Islet of Langerhans (tissue), 1 donor: ENCODE results near the gene ANKDD1A.

ENCODE experiments used
- FAIRE-seq: peaks from one replicate; lab custom pipeline; 2011; peaks lifted over from hg19 to GRCh38; lab: Jason Lieb, UNC

ANKDD1A gene

DNA sequence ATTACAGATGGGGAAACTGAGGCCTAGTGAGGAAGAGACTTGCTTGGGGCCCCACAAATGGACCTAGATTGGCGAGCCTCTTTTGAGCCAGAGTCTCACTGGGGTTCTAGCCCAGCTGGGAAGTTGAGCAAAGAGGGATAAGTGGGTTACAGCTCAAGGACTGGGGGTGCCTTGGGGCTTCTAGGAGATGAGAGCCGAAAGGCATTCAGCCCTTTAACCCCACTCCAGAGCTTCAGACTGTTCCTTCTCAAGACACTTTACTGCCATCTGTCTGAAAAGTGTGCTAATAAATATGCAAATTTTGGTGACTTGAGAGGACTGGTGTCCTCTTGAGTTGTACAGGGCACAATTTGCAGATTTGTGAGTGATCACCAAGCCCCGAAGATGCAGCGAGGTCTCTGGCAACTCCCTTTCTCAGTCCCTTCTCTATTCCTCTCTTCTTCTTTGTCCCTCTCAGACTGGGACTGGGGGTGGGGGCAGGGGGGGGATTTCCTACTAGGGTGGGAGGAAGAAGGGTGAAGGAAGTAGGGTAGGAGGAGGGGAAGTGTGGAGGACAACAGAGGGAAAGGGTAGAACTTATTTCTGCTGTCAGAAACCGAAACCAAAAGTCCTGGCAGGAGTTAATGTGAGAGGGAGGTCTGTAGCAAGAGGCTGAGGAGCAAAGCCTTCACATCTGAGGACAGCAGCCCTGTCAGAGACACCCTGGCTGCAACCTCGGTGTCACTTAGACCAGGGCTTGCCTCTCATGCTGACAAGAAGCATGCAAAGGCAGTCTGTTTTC lies 16.2 kb upstream of the ANKDD1A start:
- FAIRE-seq, result no peak

- FAIRE-seq, result no peak
Observed at GRCh38 chr15:64896371-64897069, 15.2 kb upstream of the ANKDD1A start.

GRCh38 chr15:64897345-64897985 lies 14.2 kb upstream of the ANKDD1A start:
- no peak for FAIRE-seq

GRCh38 chr15:64898406-64898805 lies 13.3 kb upstream of the ANKDD1A start:
- FAIRE-seq, result no peak

DNA sequence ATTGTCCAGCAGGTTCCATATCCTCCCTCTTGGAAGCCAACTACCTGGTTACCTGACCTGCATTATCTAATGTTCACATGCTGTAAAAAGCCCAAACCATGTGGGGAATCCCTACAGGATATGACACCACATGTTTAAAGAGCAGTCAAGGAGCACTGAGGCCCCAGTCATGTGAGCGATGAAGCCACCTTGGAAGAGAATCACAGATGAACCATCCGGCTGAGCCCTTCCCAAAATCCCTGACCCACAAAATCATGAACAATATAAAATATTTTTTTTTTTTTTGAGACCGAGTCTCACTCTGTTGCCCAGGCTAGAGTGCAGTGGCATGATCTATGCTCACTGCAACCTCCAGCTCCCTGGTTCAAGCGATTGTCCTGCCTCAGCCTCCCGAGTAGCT lies 10.6 kb upstream of the ANKDD1A start:
- no peak for FAIRE-seq

DNA sequence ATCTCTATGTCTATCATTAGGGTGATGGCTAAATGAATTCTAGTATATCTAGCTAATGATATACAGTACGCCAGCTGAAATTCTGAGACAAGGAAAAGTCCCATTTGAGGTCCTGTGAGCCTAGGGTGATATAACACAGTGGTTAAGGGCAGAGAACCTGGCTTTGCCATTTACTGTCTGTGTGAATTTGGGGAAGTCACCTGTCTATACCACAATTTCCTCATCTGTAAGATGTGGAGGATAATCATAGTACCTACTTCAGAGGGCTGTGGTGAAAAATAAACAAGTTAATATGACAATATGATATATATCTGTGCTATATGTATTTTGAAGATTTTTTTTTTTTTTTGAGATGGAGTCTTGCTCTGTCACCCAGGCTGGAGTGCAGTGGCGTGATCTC lies 9.8 kb upstream of the ANKDD1A start:
- FAIRE-seq, result no peak

- no peak for FAIRE-seq
Observed at GRCh38 chr15:64902863-64903262, 8.8 kb upstream of the ANKDD1A start.

DNA sequence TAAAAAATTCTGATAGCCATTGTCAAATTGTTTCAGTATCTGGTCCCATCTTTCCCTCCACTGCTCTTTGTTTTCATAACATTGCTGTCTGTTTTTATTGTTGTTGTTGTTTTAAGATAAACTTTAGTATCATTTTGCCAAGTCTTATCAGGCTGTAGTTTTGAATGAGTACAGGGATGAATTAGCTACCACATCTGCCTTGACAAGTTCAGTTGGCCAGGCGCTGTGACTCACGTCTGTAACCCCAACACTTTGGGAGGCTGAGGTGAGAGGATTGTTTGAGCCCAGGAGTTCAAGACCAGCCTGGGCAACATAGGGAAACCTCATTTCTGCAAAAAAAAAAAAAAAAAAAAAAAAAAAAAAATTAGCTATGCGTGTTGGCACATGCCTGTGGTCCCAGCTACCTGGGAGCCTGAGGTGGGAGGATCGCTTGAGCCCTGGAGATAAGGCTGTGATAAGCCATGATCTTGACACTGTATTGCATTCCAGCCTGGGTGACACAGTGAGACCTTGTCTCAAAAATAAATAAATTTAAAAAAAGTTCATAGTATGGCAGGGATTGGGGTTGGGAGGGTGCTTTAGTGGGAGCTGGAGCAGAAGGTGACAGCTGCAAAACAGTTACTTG lies 8.3 kb upstream of the ANKDD1A start:
- no peak for FAIRE-seq

GRCh38 chr15:64904189-64904588 lies 7.5 kb upstream of the ANKDD1A start:
- FAIRE-seq, result no peak

GRCh38 chr15:64905119-64905831 lies 6.4 kb upstream of the ANKDD1A start:
- FAIRE-seq, result no peak

- no peak for FAIRE-seq
Observed at GRCh38 chr15:64905941-64906340, 5.8 kb upstream of the ANKDD1A start.

- no peak for FAIRE-seq
Observed at GRCh38 chr15:64906402-64906801, 5.3 kb upstream of the ANKDD1A start.

DNA sequence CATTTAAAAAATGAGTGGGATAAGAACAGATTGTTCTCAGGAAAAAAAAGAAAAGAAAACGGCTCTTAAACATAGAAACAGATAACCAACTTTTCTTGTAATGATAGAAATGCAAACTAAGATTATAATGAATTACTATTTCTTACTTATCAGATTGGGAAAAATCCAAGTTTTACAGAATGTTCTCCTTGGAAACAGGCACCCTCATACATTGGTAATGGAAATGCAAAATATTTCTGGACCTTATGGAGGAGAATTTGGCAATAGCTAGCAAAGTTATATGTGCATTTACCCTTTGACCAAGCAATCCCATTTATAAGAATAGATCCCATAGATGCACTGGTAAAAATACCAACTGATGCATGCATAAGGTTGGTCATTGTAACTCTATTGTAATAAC lies 3.7 kb upstream of the ANKDD1A start:
- no peak for FAIRE-seq

GRCh38 chr15:64909546-64909945 lies 2.2 kb upstream of the ANKDD1A start:
- no peak for FAIRE-seq

GRCh38 chr15:64912379-64913325 lies 950 bp downstream of the ANKDD1A start:
- no peak for FAIRE-seq

DNA sequence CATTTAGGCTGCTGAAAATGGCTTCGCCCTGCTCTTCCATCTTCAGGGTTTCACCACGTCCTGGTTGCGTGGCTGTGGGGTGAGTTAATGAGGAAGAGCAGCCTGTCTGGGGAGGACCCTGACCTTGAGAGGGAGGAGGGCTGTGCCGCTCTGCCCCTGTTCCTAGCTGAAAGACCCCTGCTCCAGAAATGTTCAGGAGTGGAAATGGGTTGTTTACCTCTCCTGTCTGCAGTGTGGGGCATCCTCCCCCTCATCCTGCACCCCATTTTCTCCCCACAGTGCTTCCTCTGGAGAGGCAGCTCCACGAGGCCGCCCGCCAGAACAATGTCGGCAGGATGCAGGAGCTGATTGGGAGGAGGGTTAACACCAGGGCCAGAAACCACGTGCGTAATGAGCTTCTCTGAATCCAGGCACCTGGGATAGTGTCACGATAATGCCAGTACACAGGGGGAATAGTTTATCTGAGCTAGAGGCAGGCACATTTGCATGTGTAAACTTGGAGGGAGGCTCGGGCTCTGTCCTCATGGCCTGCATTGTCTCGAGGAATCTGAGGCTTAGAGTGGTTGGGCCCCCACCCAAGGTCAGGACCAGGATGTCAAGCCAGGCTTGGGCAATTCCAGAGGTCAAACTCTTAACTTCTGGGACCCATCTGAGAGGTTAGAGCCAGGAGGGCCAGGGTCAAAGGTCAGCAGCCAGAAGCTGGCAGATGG lies 4.0 kb downstream of the ANKDD1A start:
- FAIRE-seq, result no peak

- FAIRE-seq, result no peak
Observed at GRCh38 chr15:64916365-64916764, 4.7 kb downstream of the ANKDD1A start.

DNA sequence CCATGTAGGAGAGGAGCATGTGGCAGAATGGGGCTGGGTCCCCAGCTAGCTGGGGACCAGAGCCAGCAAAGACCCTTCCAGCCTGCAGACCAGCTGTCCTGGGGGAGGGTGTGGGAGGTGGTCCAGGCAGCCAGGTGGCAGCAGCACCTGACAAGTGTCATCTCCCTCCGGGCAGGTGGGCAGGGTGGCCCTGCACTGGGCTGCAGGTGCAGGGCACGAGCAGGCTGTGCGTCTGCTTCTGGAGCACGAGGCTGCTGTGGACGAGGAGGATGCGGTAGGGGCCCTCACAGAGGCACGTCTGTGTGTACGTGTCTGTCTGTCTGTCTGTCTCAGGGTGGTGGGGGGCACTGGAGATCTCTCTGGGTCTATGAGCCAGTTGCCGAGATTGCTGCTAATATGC lies 5.5 kb downstream of the ANKDD1A start:
- FAIRE-seq, result no peak

DNA sequence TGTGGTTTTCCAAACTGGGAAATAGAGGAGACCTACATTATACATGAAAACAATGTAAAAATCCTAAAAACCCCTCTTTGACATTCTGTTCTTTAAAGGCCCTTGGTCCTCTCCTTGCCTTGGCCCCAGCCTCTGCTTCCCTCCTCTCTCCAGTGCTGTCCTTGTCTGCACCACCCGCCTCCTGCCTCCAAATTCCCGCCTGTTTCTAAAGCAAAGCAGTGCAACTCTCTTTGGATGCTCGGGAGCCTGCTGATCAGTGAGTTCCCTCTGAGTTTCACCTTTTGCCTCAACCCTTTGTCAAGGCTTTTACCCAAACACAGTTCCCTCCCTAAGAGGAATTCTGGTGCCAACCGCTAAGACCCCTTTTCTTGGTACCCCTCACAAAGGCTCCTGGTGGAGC lies 8.0 kb downstream of the ANKDD1A start:
- FAIRE-seq, result no peak

- FAIRE-seq, result no peak
Observed at GRCh38 chr15:64921711-64922110, 10.0 kb downstream of the ANKDD1A start.

DNA sequence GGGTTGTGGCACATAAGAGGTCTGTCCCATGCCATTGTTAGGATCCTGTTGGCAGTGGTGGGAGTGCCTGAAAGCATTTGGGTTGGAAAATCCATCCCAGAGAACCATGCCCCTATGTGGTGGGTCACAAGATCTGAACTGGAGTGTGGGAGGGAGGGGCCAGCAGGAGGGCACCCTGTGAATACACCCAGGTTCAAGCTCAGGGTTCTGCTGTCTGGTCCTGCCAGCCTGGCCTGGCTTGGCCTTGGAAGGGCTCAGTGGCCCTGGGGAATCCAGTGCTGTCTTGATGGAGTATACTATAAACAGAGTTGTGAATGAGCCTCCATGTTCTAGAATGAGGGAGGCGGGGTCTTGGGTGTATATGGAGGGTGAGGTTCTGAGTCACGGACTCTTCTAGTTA lies 11.8 kb downstream of the ANKDD1A start:
- no peak for FAIRE-seq
